Liver (tissue), 9 donors: ENCODE measurements around the gene DCAF5. TPM values are rescaled to one million over a fixed set of nuclear protein-coding genes. Genes with fewer than 3 reads are reported as not detected.
"Not testable (repeated sequence)": the region's sequence is repeated elsewhere in the genome, so short reads cannot be mapped to it uniquely, and the experiment has no call there.

Experiments used
- DNase-seq: peaks from one replicate; pipeline ENCODE4 v3.0.0-alpha.2; 2017; ENCODE audit warnings: low spot score
- H3K27ac ChIP-seq, 2 donors: one replicate each; pipeline ENCODE4 v1.7.0; 2013; ENCODE audit warnings: inconsistent platforms in 2 of 2, low read length in 2 of 2, control low read depth in 1 of 2, low read depth in 1 of 2, mild to moderate bottlenecking in 1 of 2
- H3K27me3 ChIP-seq, 4 donors: one replicate each; pipeline versions ENCODE4 v1.6.1 to v1.7.0; 2013; ENCODE audit warnings: low read length in 3 of 4, inconsistent platforms in 1 of 4, mild to moderate bottlenecking in 1 of 4, moderate library complexity in 1 of 4; ENCODE audit not compliant: control insufficient read depth in 4 of 4, insufficient read depth in 4 of 4
- H3K36me3 ChIP-seq, 4 donors: one replicate each; pipeline versions ENCODE4 v1.6.1 to v1.7.0; 2013; ENCODE audit warnings: low read length in 3 of 4, mild to moderate bottlenecking in 3 of 4, low read depth in 1 of 4, moderate library complexity in 1 of 4; ENCODE audit not compliant: control insufficient read depth in 4 of 4, insufficient read depth in 3 of 4
- H3K4me1 ChIP-seq, 4 donors: one replicate each; pipeline versions ENCODE4 v1.6.1 to v1.7.0; 2013; ENCODE audit warnings: low read length in 3 of 4, mild to moderate bottlenecking in 3 of 4, moderate library complexity in 1 of 4; ENCODE audit not compliant: control insufficient read depth in 4 of 4, insufficient read depth in 4 of 4
- H3K4me3 ChIP-seq, 3 donors: one replicate each; pipeline versions ENCODE4 v1.6.1 to v1.7.0; 2013; ENCODE audit warnings: low read length in 3 of 3, control low read depth in 1 of 3, low read depth in 1 of 3, mild to moderate bottlenecking in 1 of 3
- H3K9ac ChIP-seq, 2 donors: one replicate each; pipeline ENCODE4 v1.7.0; 2013; ENCODE audit warnings: low read length in 2 of 2, mild to moderate bottlenecking in 2 of 2, moderate library complexity in 2 of 2, control low read depth in 1 of 2, low read depth in 1 of 2
- H3K9me3 ChIP-seq, 4 donors: one replicate each; pipeline versions ENCODE4 v1.6.1 to v1.7.0; 2013; ENCODE audit warnings: low read length in 3 of 4; ENCODE audit not compliant: control insufficient read depth in 4 of 4
- ATF3 ChIP-seq: IDR thresholded peaks from 2 replicates; pipeline ENCODE4 v1.6.1; 2016; ENCODE audit warnings: antibody characterized with exemption
- CTCF ChIP-seq: fragments of 150-350 bp; IDR thresholded peaks from 2 replicates; pipeline ENCODE4 v1.5.1; 2017; ENCODE audit warnings: improper control_type of control experiment, low read depth, low read length; ENCODE audit not compliant: missing input control
- EGR1 ChIP-seq, 2 donors: IDR thresholded peaks; 2 replicates each; pipeline ENCODE4 v1.6.1; 2016 to 2018; ENCODE audit warnings: antibody characterized with exemption in 2 of 2, low read depth in 2 of 2
- FOXA1 ChIP-seq: IDR thresholded peaks from 2 replicates; pipeline ENCODE4 v1.6.1; 2016; ENCODE audit warnings: antibody characterized with exemption
- GABPA ChIP-seq, 2 donors: IDR thresholded peaks in 1 of 2; conservative IDR thresholded peaks in 1 of 2; 2 replicates each; pipeline ENCODE4 v1.6.1; 2016; ENCODE audit warnings: antibody characterized with exemption in 2 of 2, mild to moderate bottlenecking in 1 of 2, moderate library complexity in 1 of 2
- HNF4A ChIP-seq, 2 donors: conservative IDR thresholded peaks; 2 replicates each; pipeline ENCODE4 v1.6.1; 2016; ENCODE audit warnings: antibody characterized with exemption in 2 of 2, mild to moderate bottlenecking in 2 of 2
- HNF4G ChIP-seq: IDR thresholded peaks from 2 replicates; pipeline ENCODE4 v1.6.1; 2016; ENCODE audit warnings: antibody characterized with exemption
- JUND ChIP-seq, 2 donors: IDR thresholded peaks; 2 replicates each; pipeline ENCODE4 v1.6.1; 2016; ENCODE audit warnings: antibody characterized with exemption in 2 of 2
- NR2F2 ChIP-seq: IDR thresholded peaks from 2 replicates; pipeline ENCODE4 v1.6.1; 2016; ENCODE audit warnings: antibody characterized with exemption
- RAD21 ChIP-seq, 2 donors: IDR thresholded peaks; 2 replicates each; pipeline ENCODE4 v1.6.1; 2016; ENCODE audit warnings: antibody characterized with exemption in 2 of 2, mild to moderate bottlenecking in 2 of 2
- RXRA ChIP-seq, 2 donors: IDR thresholded peaks; 2 replicates each; pipeline ENCODE4 v1.6.1; 2017 to 2018; ENCODE audit warnings: antibody characterized with exemption in 2 of 2, mild to moderate bottlenecking in 1 of 2
- SP1 ChIP-seq: IDR thresholded peaks from 2 replicates; pipeline ENCODE4 v1.6.1; 2018; ENCODE audit warnings: antibody characterized with exemption, mild to moderate bottlenecking
- YY1 ChIP-seq: IDR thresholded peaks from 2 replicates; pipeline ENCODE4 v1.6.1; 2016; ENCODE audit warnings: antibody characterized with exemption, mild to moderate bottlenecking
- ZBTB33 ChIP-seq: IDR thresholded peaks from 2 replicates; pipeline ENCODE4 v1.6.1; 2016; ENCODE audit warnings: antibody characterized with exemption
- WGBS: extraction: QIAGEN DNeasy Blood & Tissue Kit; methylation state at CpG from one replicate; pipeline ENCODE4 v1.1.7; 2013; 5-methylcytosine and 5-hydroxymethylcytosine counted together
- polyA plus RNA-seq, 2 donors: library from polyadenylated mRNA; stranded (reverse) in 1 of 2; unstranded in 1 of 2; fragments of 200-250 nt in 1 of 2; fragments of >200 nt in 1 of 2; fragmentation: Nextera tagmentation in 1 of 2; extraction: Ambion mirVana in 1 of 2; gene quantifications; one replicate each; pipeline versions ENCODE4 v1.2.1 to v1.2.3, GENCODE V29; 2013 to 2015
- total RNA-seq, 2 donors: library from RNA; depleted of rRNA; stranded (reverse); fragments of >200 nt; gene quantifications; one replicate each; pipeline ENCODE4 v1.2.3, GENCODE V29; 2014
- donor health status: healthy.
- donor health status: healthy.
- donor health status: healthy.
- donor health status: healthy.
- donor health status: healthy.

Gene DCAF5
- total and polyA plus RNA-seq, 4 donors = 12.9 to 18.1 (median 14.5) TPM

- WGBS = 89% methylated on average over 2 of the region's 2 CpGs
- H3K4me3 ChIP-seq = no peak overlapping the region
- no peak overlapping the region for H3K9ac ChIP-seq
- no peaks in the 10 kb centered on the region for H3K9me3 ChIP-seq
- H3K4me1 ChIP-seq = peaks cover 0 to 15% (median 5%) of the 10 kb centered on the region in 4 donors
- H3K36me3 ChIP-seq = peaks cover 4 to 22% (median 11%) of the 10 kb centered on the region in 4 donors
- DNase-seq = no peak
- peak overlapping the region in 1 of 2 donors; percentile 50 for H3K27ac ChIP-seq
- no peak for TF ChIP-seq EGR1 (IDR thresholded peaks at IDR 0.05; ENCODE audit: low read depth in 2 of 2)
- no peak for TF ChIP-seq HNF4G
- H3K27me3 ChIP-seq = no peaks in the 10 kb centered on the region
These were observed 73.2 kb downstream of the DCAF5 start for GRCh38 chr14:69079747-69080146.

DNA sequence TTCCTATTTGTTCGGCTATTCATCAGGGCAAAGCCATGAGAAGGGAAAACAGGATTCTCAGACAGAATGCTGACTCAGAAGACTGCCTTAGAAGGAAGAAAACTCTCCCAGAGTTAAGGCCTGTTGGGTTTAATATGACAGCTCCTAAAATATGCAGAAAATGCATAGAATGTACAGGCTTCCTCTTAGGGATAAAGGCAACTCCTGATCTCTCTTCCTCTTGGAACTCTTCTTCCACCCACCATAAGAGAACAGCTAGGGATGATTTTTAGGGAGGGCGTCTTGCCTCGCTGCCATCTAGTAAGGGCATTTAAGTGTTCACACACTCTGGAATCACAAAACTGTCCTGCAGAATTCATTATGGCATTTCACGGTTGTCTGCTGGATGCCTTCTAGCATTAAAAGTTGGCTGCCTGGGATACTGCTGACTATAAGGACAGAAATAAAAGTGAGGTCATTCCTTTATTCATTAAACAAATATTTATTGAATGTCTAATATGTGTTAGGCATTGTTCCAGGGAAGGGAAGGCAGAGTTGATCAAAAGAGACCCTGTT lies 73.7 kb downstream of the DCAF5 start:
- no peaks in the 10 kb centered on the region for H3K27me3 ChIP-seq
- H3K27ac ChIP-seq = peak overlapping the region; percentile 51 to 79
- DNase-seq = no peak
- no peak overlapping the region for H3K4me3 ChIP-seq
- no peak for TF ChIP-seq CTCF
- no peak for TF ChIP-seq NR2F2
- TF ChIP-seq HNF4A (conservative IDR thresholded peaks at IDR 0.05) = no peak
- TF ChIP-seq GABPA (IDR thresholded peaks at IDR 0.05 in 1 of 2, conservative IDR thresholded peaks at IDR 0.05 in 1 of 2) = no peak
- no peak for TF ChIP-seq ATF3
- no peak for TF ChIP-seq SP1
- no peak for TF ChIP-seq RXRA (IDR thresholded peaks at IDR 0.05)
- TF ChIP-seq YY1 = no peak
- no peak for TF ChIP-seq RAD21 (IDR thresholded peaks at IDR 0.05)
- TF ChIP-seq ZBTB33 = no peak
- TF ChIP-seq FOXA1 = no peak
- 82% methylated on average over 4 of the region's 4 CpGs for WGBS
- no peaks in the 10 kb centered on the region for H3K9me3 ChIP-seq
- H3K9ac ChIP-seq = no peak overlapping the region
- H3K4me1 ChIP-seq = peaks cover 0 to 15% (median 5%) of the 10 kb centered on the region in 4 donors
- H3K36me3 ChIP-seq = peaks cover 4 to 17% (median 9%) of the 10 kb centered on the region in 4 donors

DNA sequence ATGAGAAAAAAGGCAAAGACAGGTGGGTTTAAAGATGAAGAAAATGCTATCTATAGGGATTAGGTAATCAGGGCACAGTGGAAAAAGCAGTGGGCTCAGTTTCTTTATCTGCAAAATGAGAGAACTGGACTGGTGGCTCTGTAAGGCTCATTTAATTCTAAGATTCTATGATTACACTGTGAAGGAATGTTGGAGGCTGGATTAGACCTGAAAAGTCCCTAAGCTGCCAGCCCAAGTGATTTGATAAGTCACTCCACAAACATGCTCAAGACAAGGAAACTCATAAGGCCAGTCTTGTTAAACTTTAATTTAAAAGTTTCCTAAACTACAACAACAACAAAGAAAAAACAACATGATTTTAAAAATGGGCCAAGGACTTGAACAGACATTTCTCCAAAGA lies 75.1 kb downstream of the DCAF5 start:
- Histone ChIP-seq H3K9ac (no peak overlapping the region), H3K4me3 (no peak overlapping the region), H3K4me1 (peaks cover 0 to 15% (median 5%) of the 10 kb centered on the region in 4 donors), H3K27ac (no peak overlapping the region), H3K9me3 (no peaks in the 10 kb centered on the region), H3K27me3 (no peaks in the 10 kb centered on the region), H3K36me3 (peaks cover 3 to 20% (median 12%) of the 10 kb centered on the region in 4 donors)
- DNase-seq = no peak
- TF ChIP-seq NR2F2 (no peak), JUND (IDR thresholded peaks at IDR 0.05) (no peak), YY1 (no peak), EGR1 (IDR thresholded peaks at IDR 0.05; ENCODE audit: low read depth in 2 of 2) (no peak), FOXA1 (no peak), RAD21 (IDR thresholded peaks at IDR 0.05) (no peak)

- DNase-seq, H3K27me3 ChIP-seq, H3K9ac ChIP-seq, H3K4me3 ChIP-seq, H3K27ac ChIP-seq, H3K9me3 ChIP-seq: not testable (repeated sequence)
- H3K36me3 ChIP-seq = peaks cover 4 to 20% (median 14%) of the 10 kb centered on the region in 4 donors
- H3K4me1 ChIP-seq = peaks cover 0 to 13% (median 5%) of the 10 kb centered on the region in 4 donors
- WGBS = 94% methylated on average over 5 of the region's 5 CpGs
These were observed 75.7 kb downstream of the DCAF5 start for GRCh38 chr14:69077185-69077584.
